Stimulated activated CD4-positive, alpha-beta T cell treated with anti-CD3 and anti-CD28 coated beads, TNF-alpha, amount 100 ng/mL, for 4 hours (primary cell): Measurements from ENCODE around the gene ST7.

Experiments used
- DNase-seq, 3 experiments: peaks; one replicate each; pipeline ENCODE4 v3.0.0-alpha.2; 2020; ENCODE audit warnings: low read depth in 3 of 3

Gene ST7

DNA sequence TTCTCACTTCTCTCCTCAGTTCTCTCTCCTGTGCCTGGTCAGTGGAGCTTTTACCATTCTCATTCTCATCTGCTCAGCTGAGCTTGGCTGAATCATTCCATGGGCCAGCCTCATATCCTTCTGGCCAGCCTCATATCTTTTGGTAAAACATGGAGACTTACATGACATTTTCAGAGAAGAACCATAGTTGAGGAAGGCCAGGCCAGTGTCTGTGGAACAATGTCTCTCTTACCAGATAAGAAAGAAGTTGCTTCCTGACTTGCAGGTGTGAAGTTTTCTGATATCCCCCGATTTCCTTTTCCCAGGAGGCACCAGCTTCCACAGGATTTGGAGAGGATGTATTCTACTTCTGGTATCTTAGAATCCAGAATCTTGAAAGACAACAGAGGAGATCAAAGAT, 24.7 kb downstream of the ST7 start:
- DNase-seq, result no peak

- DNase-seq, result no peak
Observed at GRCh38 chr7:116979430-116979829, 26.1 kb downstream of the ST7 start.

DNA sequence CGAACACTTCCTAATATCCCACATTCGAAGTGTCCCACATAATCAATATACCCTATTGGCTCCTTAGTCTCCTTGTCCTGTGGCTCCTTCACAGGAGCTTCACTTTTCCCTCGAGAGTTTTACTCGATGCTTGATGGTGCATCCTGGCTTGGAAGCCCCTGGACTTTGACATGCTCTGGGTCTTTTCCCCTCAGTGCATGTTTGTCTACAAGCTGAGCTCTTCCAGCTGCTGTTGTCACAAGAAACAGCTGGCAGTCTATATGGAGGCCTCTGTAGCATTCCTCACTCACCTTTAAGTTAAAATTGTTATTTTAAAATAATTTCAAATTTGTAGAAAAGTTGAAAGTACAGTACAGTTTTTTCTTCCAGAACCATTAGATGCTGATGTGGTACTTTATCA, 27.1 kb downstream of the ST7 start:
- DNase-seq, result no peak

DNA sequence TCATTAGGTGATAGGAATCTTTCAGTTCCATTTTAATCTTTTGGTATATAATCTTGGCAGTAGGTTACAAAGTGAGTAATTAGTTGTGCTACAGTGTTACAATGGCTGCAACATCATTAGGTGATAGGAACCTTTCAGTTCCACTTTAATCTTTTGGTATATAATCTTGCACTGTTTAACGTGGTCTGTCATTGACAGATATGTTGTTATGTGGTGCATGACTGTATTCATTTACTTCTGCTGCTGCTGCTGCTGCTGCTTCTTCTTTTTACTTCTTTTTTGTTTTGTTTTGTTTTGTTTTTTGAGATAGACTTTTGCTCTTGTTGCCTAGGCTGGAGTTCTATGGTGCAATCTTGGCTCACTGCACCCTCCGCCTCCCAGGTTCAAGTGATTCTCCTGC, 28.6 kb downstream of the ST7 start:
- no peak for DNase-seq

DNA sequence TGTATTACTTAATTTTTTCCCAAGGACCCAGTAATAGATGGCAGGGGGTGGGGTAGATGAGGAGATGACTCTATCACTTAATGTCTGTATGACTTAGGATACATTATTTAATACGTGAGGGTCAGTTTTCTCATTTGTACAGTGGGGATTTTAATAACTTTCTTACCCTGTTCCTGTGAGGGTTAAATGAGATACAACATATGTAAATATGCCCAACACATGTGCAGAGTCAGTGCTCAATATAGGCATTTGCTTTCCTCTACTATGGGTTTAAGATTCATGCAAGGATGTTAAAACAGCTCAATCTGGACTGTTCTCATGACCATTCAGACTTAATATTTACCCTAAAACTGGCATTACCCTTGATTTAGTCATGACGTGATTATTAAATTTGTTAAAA, 31.2 kb downstream of the ST7 start:
- no peak for DNase-seq

DNA sequence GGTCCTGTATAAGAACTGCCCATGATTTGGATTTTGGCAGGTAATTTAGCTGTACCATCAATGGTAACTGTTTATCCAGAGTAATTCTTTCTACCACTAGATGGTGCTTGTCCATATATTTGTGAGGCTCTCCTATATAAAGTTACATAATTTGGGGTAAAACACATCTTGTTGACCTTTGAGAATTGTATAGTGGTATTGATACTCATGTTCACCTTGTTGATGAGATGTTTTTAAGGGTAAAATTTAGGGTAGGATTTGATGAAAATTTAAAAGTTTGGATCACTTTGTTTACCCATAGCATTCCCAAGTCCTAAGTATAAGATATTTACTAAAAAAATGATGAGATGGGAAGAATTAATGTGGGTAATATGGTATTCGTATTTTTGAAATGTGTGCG, 31.6 kb downstream of the ST7 start:
- DNase-seq, result no peak

DNA sequence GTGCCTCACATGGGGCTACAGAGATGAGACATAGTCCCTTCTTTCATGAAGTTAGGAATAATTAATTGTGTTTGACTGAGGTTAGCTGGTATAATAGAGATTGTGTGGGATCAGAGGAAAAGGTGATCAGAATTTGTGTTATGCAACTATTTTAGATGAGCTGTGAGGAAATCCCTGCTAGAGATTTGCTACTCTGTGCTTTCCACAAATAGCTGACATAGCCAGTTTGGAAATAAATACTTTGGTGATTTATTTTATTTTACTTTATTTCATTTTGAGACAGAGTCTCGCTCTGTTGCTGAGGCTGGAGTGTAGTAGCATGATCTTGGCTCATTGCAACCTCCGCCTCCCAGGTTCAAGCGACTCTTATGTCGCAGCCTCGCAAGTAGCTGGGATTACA, 32.3 kb downstream of the ST7 start:
- DNase-seq, result no peak

GRCh38 chr7:116986611-116987565, 33.6 kb downstream of the ST7 start:
- DNase-seq, result no peak

GRCh38 chr7:116988363-116988989, 35.2 kb downstream of the ST7 start:
- DNase-seq, result no peak

GRCh38 chr7:116990056-116990455, 36.8 kb downstream of the ST7 start:
- DNase-seq, result no peak

GRCh38 chr7:116991233-116991632, 37.9 kb downstream of the ST7 start:
- no peak for DNase-seq

DNA sequence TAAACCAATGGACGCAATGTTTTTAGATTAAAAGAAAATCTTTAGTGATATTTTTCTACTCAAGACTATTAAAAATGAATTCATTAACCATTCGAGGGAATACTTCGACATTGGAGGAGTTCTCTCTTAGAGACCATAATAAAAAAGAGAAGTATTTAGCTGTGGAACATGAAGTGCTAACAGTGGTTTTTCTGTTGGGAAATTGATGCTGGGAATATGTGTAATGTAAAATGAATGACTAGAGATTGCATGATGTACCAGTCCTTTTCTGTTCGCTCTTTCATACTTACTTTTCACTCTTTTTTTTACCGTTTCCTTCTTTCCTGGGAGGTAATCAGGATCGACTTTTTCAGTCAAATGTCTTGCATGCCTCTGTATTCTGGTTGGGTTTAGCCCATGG, 41.3 kb downstream of the ST7 start:
- DNase-seq, result no peak

GRCh38 chr7:116997972-116998371, 44.7 kb downstream of the ST7 start:
- no peak for DNase-seq

- no peak for DNase-seq
Observed at GRCh38 chr7:116998567-116999175, 45.4 kb downstream of the ST7 start.

DNA sequence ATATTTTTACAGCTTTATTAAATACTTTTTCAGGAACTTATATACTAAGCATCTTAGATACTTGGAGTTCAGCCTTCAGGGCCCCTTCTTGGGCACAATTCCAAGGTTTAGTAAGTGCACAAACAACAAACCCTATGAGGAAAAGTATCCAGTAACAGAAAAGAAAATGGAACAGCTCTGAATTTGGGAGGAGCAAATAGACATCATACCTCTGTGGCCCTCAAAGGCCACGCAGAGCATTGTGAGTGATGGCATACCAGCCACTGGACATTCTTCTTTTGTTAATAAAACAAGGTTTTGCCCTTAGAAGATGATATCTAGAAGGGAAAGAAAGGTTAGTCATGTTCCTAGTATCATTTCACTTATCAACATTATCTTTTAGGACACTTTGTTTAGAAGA, 46.0 kb downstream of the ST7 start:
- no peak for DNase-seq

GRCh38 chr7:117001283-117001682, 48.0 kb downstream of the ST7 start:
- no peak for DNase-seq

GRCh38 chr7:117004899-117005298, 51.6 kb downstream of the ST7 start:
- no peak for DNase-seq

DNA sequence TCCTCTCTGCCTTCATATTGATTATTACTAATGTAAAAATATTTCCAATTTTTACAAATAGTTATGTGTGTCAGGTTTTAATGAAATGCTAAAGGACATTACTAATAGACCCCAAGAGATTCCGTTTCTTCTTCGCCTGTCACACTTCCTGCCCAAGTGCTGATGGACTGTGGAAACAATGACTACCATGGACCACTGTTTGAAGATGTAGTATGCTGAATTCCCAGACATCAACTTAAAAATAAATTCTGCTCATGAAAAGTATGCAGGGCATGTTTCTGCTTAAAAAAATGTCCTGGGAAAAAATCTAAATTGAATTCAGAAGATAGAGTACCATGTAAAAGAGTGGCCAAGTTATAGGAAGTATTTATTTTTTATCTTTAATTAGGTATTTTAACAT, 52.1 kb downstream of the ST7 start:
- no peak for DNase-seq

DNA sequence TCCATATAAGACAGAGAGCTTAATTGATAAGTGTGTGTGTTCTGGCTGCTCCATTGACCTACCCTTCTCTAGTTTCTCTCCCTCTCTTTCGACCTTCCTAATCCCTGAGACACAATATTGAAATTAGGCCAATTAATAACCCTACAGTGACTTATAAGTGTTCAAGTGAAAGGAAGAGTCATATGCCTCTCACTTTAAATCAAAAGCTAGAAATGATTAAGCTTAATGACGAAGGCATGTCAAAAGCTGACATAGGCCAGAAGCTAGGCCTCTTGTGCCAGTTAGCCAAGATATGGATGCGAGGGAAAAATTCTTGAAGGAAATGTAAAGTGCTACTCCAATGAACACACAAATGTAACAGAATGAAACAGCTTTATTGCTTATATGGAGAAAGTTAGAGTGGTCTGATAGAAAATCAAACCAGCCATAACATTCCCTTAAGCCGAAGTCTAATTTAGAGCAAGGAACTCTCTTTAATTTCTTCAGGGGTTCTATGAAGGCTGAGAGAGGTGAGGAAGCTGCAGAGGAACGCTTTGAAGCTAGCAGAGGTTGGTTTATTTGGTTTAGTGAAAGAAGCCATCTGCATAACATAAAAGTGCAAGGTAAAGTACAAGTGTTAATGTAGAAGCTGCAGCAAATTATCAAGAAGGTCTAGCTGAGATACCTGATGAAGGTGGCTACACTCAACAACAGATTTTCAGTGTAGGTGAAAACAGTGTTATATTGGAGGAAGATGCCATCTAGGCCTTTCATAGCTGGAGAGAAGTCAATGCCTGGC, 53.8 kb downstream of the ST7 start:
- DNase-seq, result no peak

DNA sequence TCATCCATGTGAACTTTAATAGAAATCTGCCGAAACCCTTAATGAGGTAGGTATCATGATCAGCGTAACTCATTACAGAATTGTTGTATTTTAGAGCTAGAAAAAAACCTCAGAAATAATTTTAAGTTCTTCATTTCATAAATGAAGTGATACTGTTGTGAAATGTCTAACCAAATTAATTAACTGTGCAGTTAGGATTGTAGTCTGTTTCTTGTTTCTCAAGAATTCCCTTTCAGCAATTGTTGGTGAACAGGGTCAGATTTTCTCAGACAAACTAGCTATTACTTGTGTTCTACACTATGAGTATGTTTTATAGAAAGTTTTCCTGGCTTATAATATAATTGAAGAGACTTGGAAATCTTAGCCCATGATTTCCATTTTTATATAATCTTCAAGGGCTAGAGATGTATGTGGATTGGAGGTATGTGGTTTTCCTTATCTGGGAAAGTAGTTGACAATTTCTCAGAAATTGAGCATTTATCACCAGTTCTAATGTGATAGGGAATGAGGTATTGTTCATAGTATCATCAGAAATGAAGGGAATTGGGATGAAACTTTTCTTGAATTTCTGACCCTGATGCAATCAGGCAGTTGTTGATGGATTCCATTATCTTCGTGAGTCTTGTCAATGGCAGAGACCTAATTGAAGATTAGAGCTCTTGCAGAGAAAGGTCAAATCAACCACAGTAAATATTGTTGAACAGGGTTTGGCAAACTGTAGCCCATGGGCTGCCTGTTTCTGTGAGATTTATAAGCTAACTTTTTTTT, 55.0 kb downstream of the ST7 start:
- no peak for DNase-seq

DNA sequence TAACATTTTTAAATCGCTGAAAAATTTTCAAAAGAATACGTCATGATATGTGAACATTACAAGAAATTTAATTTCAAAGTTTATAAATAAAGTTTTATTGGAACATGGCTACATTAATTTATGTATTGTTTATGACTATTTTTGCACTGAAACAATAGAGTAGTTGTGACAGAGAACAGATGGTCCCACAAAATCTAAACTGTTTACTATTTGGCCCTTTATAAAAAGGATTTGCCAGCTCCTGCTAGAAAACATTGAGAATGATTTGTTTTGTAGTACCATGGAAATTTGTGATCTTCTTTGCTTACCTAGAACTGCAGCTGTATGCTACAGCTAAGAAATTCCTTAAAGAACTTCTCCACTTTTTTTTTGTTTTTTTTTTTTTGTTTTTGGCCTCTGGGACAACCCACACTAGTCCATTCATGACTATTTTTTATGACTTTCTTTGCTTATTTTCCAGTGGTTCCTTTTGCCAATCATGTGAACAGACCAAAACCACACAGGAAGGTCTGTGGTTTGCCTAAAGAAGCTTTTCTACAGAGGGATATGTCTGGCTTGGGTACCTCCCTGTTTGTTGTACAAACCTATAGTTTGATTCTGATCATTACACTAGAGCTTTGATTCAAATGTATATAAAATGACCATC, 55.7 kb downstream of the ST7 start:
- DNase-seq, result no peak
